AG10803 (cell line): ENCODE results near the gene VWA7.
"Not testable (repeated sequence)": the region's sequence is repeated elsewhere in the genome, so short reads cannot be mapped to it uniquely, and the experiment has no call there.

Experiments
- DNase-seq: peaks from one replicate; pipeline ENCODE4 v3.0.0; 2010; ENCODE audit warnings: low read depth
- H3K4me3 ChIP-seq: 2 replicates; pipeline ENCODE4 v1.5.1; 2011; ENCODE audit warnings: mild to moderate bottlenecking, low read length, control low read depth
- CTCF ChIP-seq: conservative IDR thresholded peaks from 2 replicates; pipeline ENCODE4 v1.5.1; 2011; ENCODE audit warnings: mild to moderate bottlenecking, low read length, control low read depth, inconsistent platforms

The VWA7 gene

DNA sequence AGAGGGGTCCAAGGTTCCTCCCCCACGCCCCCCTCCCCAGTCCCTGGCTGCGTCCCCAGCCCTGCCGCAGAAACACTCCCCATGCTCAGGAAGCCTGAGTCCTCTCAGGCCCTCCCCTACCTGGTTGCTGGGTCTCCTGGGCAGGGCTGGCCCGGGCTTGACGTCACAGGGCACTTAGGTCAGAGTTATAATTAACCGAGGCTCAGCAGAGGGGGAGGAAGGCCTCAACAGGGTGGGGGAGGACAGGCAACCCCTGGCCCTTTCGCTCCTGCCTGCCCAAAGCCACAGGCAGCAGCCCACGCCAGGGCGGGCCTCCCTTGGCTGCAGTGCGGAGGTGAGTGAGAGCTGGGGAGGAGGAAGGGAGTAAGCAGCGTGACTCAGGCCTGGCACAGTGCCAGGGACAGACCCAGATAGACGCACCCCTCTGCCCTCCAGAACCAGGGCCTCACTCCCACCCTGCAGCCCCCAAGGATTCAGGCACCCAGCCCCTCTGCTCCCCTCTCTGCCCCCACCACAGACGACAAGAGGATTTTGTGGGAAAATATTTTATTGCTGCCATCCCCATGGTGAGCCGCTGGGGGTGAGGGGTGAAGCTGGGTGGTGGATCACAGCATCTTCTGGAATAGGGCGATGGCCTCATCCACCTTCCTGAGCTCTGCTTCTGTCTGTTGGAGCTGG lies at the start of gene VWA7:
VWA7 (minus strand) TSS at position 340 of the 678 bp plus-strand sequence. CDS start 549 bp downstream, outside the sequence.
- TF ChIP-seq CTCF, result no peak
- peak; percentile 56 for DNase-seq

DNA sequence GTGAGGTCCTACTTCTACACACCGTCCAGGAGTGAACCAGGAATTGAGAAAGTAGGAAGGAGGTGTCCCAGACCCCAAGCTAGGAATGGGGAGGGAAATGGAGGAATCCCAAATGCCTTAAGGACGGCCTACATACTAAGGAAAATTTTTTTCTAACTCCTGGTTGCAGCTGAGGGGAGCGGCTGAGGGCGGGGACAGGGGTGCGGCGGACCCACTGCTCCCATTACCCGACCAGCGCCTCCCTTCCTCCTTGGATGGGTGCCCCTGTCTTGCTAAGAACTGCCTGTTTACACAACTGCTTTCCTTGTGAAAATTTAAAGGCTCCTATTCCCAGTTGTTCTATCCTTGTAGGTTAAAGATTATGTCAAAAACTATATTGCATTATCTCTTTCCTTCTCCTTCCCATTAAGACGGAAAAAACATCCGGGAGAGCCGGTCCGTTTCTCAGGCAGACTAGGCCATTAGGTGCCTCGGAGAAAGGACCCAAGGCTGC lies 49.7 kb upstream of the VWA7 start:
- DNase-seq, result peak; percentile 92
- H3K4me3 ChIP-seq, result peak overlapping the region; percentile 88
- TF ChIP-seq CTCF, result no peak

More for the DNA sequence above, at the start of gene VWA7:
- no peak within 1 kb of the TSS for H3K4me3 ChIP-seq

DNA sequence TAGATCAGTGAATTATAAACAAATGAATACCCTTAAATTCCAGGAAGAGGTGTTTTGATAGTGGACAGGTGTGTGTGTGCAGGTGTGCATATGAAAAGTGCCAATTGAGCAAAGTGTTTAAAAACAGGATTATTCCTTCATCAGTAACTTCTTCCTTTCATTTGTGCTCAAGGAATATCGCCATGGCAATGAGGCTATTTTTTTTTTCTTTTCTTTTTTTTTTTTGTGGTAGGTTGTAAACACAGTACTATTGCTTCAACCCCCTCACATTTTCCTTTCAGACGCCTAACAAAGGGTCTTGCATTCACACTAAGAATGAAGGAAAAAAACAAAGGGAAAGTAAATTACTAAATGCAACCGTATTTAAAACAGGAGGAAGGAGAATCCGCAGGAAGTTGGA lies 48.4 kb upstream of the VWA7 start:
- no peak for DNase-seq
- no peak for TF ChIP-seq CTCF
- H3K4me3 ChIP-seq, result no peak overlapping the region

DNA sequence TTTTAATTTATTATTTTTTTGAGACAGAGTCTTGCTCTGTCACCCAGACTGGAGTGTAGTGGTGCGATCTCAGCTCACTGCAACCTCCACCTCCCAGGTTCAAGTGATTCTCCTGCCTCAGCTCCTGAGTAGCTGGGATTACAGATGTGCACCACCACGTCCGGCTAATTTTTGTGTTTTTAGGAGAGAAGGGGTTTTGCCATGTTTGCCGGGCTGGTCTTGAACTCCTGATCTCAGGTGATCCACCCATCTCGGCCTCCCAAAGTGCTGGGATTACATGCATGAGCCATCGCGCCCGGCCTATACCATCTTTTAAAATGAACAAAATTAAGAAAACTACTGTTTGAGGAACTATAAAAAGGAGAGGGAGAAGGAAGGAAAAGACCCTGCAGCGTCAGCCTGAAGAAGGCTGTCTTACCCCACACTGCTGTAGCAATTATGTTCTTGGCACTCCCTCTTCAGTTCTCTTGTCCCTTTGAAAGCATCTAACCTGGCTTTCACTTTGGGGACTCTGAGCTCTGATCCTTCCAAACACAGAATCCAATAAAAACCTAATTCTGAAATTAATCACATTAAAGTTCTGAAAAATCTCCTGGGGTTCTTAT lies 46.6 kb upstream of the VWA7 start:
- not testable (repeated sequence) for DNase-seq, H3K4me3 ChIP-seq

GRCh38 chr6:31822036-31822821 lies 45.1 kb upstream of the VWA7 start:
- TF ChIP-seq CTCF, result no peak
- DNase-seq, result peak; percentile 87
- H3K4me3 ChIP-seq, result peak overlapping the region; percentile 75

- peak; percentile 30 for DNase-seq
- TF ChIP-seq CTCF, result no peak
- H3K4me3 ChIP-seq, result peak overlapping the region; percentile 75
These were observed 44.3 kb upstream of the VWA7 start for GRCh38 chr6:31821301-31822035.

DNA sequence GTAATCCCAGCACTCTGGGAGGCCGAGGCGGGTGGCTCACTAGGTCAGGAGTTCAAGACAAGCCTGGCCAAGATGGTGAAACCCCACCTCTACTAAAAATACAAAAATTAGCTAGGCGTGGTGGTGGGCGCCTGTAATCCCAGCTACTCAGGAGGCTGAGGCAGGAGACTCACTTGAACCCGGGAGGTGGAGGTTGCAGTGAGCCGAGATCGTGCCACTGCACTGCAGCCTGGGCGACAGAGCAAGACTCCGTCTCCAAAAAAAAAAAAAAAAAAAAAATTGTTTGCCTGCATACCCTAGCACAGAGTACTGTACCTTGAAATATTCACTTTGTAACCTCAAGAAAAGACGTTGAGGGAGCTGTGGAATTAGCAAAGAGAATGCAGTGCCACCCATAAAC lies 43.3 kb upstream of the VWA7 start:
- not testable (repeated sequence) for H3K4me3 ChIP-seq, DNase-seq
